Activated CD4-positive, CD25-positive, alpha-beta regulatory T cell treated with anti-CD3 and anti-CD28 coated beads, Interleukin-2, amount 50 U/mL, for 24 hours (primary cell): ENCODE results near the gene TSSK6.
A peak's percentile ranks its signal among the peaks of the same experiment; 100 is the strongest.

Source experiments
- ATAC-seq, 2 donors: fragments of 150-1000 bp; cut with Tn5 transposase; one replicate each; pipeline ENCODE4 v1.10.0; 2021; ENCODE audit warnings: mild to moderate bottlenecking in 1 of 2, moderate library complexity in 1 of 2

Gene TSSK6

GRCh38 chr19:19514881-19515641 lies at the start of gene TSSK6:
Gene TSSK6, minus strand, starts transcription at chr19:19515548. Its CDS starts 121 bp downstream, at chr19:19515427.
- no peak for ATAC-seq

GRCh38 chr19:19563348-19563848 lies 48.0 kb upstream of the TSSK6 start:
- ATAC-seq: peak; percentile 4 to 22

DNA sequence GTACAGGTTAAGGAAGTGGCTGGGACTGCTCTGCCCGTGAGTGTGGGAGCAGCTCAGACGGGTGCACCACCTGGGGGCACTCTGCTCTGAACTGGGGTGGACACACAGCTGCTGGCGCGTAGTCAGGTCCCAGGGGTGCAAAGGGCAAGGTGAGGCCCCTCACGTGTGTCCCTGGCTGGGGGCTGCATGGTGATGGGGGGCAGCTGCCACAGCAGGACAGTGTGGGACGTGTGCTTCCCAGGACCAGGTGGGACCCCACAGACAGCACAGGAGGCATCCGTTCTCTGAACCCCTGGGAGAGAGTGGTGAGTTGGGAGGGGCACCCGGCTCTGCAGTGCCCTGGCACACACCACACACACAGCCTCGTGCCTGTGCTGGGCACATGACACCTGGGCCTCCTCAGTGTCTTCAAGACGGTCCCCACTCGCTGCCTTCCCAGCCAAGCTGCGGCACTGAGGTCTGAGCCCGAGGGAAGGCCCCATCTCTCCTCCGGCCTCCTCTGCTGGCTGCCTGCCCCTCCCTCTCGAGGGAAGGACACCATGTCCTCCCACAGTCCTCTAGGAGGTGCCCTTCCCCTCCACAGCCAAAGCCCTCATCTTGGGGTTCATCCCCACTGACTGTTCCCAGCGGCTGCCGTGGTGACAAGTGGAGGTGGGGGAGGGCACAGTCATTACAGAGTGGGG lies 47.5 kb upstream of the TSSK6 start:
- peak; percentile 60 to 62 for ATAC-seq

DNA sequence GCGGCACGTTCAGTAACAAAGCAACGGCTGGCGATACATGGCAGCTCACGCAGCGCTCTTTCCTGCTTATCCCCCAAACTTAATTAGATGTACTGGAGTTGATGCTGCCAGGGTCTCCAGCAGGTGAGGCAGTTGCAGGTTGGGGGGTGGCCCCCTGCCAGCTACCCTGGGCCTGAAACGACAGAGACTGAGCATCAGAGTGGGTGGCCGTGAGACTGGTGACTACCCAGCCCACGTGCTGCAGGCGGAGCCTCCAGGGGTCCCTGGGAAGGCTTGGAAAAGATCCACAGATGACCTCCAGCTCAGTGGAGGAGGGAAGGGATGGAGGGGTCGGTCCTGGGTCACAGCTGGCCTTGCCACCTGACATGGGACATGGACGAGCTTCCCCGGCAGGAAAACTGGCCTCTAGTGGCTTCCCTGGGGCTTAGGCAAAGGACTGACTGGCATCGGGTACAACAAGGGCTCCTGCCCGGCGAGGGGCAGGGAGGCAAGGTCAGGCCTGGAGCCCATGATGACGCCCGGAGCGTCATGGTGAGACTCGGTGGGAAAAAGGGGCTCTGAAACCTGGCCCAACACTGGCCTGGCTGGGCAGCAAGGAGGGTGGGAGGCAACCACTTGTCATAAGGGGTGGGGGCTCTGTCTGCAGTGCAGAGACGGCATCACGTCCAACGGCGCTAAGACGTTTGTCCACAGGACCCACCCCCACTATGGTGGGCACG lies 46.8 kb upstream of the TSSK6 start:
- ATAC-seq: no peak

GRCh38 chr19:19559931-19560330 lies 44.6 kb upstream of the TSSK6 start:
- no peak for ATAC-seq

DNA sequence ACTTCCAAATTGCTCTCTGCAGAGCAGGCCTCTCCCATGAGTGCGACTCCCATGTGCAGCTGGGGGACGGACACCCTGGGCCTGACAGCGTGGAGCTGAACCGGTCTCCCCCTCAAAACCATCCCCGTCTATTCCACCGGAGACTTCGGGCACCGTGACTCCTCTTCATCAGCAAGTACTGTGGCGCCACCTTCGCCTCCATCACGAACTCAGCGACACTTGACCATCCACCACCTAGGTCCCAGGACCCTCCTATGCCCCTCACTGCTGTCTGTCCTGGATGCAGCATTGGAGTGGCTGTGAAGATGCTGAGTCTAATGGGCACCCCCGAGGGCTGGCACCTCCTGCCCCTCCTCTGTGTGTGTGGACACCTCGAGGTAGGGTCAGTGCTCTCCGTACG lies 43.3 kb upstream of the TSSK6 start:
- no peak for ATAC-seq

GRCh38 chr19:19558055-19558454 lies 42.7 kb upstream of the TSSK6 start:
- ATAC-seq: no peak

DNA sequence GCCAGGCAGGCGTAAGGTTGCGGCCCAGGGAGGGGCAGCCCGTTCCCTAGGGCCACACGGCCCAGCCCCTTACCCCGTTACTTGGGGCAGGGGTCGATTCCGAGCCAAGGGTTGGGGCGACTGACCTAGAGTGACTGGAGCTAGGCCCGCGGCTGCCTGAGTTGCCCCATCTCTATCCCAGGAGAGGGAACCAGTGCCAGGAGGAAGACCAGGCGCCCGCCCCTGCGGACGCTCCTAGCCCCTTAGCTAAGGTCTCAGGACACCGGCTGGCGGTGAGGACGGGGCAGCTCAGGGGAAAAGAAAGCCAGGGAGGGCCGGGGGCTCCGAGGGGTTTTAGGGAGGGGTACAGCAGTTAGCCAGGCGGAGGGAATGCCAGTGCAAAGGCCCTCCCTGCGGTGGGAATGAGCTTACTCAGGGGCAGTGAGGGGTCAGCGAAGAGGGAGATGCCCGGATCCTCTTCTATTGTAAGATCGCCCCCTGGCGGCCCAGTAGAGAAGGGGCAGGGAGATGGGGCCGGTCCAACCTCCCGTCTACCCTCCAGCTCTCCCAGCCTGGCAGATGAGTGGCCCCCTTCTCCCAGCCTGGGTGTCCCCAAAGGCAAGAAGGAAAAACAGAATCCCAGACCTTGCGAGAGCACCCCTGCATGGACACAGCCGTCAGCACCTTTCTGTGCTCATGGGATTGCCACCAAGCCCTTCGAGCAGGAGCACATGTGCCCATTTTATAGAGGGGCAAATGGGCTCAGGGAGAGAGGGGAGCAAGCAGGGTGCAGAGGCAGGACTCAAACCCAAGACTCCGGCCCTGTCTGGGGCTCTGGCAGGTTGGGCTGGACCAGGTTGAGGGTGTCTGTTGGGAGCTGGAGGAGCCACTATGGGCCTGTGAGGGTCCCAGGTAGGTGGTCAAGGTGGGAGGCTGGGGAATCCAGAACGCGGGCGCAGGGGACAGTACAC lies 39.0 kb upstream of the TSSK6 start:
- peak; percentile 49 to 61 for ATAC-seq

GRCh38 chr19:19553670-19554069 lies 38.3 kb upstream of the TSSK6 start:
- no peak for ATAC-seq

- ATAC-seq: peak in 1 of 2 donors; percentile 37
These were observed 37.5 kb upstream of the TSSK6 start for GRCh38 chr19:19552798-19553197.

- ATAC-seq: no peak
These were observed 36.5 kb upstream of the TSSK6 start for GRCh38 chr19:19551853-19552192.

GRCh38 chr19:19550972-19551852 lies 35.9 kb upstream of the TSSK6 start:
- ATAC-seq: no peak

- ATAC-seq: no peak
These were observed 35.2 kb upstream of the TSSK6 start for GRCh38 chr19:19550485-19550929.

DNA sequence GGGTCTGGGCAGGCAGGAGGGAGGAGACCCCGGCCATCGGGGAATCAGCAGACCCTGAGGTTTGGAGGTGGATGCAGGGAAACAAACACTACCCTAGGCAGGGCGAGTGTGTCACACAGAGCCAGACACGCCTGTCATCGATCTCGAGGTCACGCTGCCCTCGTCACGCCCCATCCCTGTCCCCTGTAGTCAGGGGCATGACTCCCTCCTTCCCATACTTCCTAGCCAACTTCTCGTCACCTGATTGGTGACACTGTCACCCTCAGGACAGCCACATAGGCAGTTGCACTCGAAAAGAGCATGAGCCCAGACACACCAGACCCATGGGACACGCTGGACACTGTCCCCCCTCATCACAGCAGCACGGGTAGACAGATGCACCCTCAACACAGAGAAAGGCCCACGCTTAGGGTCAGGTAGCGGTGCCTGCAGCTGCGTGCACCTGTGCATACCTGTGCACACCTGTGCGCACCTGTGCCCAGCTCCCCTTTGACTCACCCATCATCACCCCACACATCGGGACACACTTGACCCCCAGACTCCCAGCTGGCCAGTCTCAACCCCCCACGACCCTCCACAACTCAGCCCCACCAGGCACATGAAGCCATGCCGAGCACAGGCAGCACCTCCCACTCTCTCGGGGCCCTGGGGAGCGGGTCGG lies 34.6 kb upstream of the TSSK6 start:
- ATAC-seq: no peak

DNA sequence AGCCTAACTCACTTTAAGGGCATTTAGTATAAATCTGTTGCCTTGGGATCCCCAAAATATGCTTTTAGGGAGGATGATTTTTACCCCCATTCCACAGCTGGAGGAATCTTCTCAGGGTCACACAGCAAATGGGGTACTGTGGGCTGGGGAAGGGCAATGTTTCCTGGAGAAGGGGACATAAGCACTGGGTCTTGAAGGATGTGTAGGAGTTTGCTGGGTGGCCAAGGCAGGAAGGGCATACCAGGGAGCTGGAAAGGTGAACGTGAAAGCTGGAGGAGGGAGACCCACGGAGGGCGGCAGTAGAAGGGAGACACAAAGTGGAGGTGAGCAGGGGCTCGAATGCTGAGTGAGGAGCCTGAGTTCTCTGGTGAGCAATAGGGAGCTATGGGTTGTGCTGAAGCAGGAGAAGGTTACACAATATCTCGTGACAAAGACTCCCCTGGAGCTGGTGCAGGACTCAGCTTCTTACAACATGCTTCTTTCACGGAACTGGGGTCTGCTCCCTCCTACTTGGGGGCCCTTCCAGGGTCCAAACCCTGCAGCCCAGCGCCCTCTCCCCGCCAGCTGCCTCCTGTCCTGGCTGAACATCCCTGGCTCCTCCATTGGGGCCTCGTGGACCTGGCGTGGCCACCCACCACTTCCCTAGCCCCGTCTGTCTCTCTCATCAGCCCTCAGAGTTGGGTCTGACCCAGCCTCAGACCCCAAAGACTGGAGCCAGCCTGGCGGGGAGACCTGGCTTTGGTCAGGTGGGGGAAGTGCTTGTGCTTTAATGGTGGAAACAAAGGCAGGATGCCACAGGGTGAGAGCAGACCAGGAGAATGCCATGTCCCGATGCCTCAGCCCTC lies 33.8 kb upstream of the TSSK6 start:
- ATAC-seq: no peak

GRCh38 chr19:19547674-19548336 lies 32.5 kb upstream of the TSSK6 start:
- no peak for ATAC-seq

GRCh38 chr19:19546751-19547162 lies 31.4 kb upstream of the TSSK6 start:
- no peak for ATAC-seq

- ATAC-seq: no peak
These were observed 30.4 kb upstream of the TSSK6 start for GRCh38 chr19:19545707-19546106.

DNA sequence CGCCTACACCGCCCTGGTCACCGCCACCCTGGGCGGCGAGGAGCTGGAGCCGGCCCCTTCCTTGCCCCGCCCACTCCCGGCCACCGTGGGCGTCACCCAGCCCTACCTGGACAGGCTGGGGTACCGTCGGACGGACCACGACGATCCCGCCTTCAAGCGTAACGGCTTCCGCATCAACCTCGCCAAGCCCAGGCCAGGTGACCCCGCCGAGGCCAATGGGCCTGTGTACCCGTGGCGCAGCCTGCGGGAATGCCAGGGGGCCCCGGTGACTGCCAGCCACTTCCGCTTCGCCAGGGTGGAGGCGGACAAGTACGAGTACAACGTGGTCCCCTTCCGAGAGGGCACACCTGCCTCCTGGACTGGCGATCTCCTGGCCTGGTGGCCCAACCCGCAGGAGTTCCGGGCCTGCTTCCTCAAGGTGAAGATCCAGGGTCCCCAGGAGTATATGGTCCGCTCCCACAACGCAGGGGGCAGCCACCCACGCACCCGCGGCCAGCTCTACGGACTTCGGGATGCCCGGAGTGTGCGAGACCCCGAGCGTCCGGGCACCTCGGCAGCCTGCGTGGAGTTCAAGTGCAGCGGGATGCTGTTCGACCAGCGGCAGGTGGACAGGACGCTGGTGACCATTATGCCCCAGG lies 29.7 kb upstream of the TSSK6 start:
- ATAC-seq: no peak
